GM19468 (cell line): ENCODE data around the gene ADGRG3.

Experiments
- ATAC-seq: cut with Tn5 transposase; IDR thresholded peaks from one replicate; pipeline ENCODE4 v1.9.1; 2021; ENCODE audit warnings: mild to moderate bottlenecking, moderate library complexity, moderate number of reproducible peaks; ENCODE audit not compliant: unreplicated experiment; ENCODE audit errors: extremely low read depth

The ADGRG3 gene

GRCh38 chr16:57694231-57694724 lies 26.2 kb downstream of the ADGRG3 start:
- ATAC-seq, result no peak

- ATAC-seq, result no peak
These were observed 26.9 kb downstream of the ADGRG3 start, which contains the start of gene DRC7 for GRCh38 chr16:57694725-57695679. DRC7 (plus strand) TSS chr16:57694806; CDS start chr16:57697950, 3,144 bp downstream.

- ATAC-seq, result no peak
These were observed 27.6 kb downstream of the ADGRG3 start for GRCh38 chr16:57695680-57696069.

- ATAC-seq, result no peak
These were observed 28.1 kb downstream of the ADGRG3 start for GRCh38 chr16:57696240-57696639.

GRCh38 chr16:57697896-57698537 lies 29.9 kb downstream of the ADGRG3 start:
- no peak for ATAC-seq

- no peak for ATAC-seq
These were observed 30.8 kb downstream of the ADGRG3 start for GRCh38 chr16:57698812-57699405.

- ATAC-seq, result no peak
These were observed 31.4 kb downstream of the ADGRG3 start for GRCh38 chr16:57699481-57699880.

GRCh38 chr16:57699899-57700298 lies 31.8 kb downstream of the ADGRG3 start:
- no peak for ATAC-seq

GRCh38 chr16:57700781-57701551 lies 32.9 kb downstream of the ADGRG3 start:
- no peak for ATAC-seq

GRCh38 chr16:57701759-57702371 lies 33.8 kb downstream of the ADGRG3 start:
- no peak for ATAC-seq

GRCh38 chr16:57703416-57704010 lies 35.4 kb downstream of the ADGRG3 start:
- no peak for ATAC-seq

- ATAC-seq, result no peak
These were observed 36.2 kb downstream of the ADGRG3 start for GRCh38 chr16:57704011-57704904.

GRCh38 chr16:57704905-57705852 lies 37.1 kb downstream of the ADGRG3 start:
- no peak for ATAC-seq

GRCh38 chr16:57706717-57707116 lies 38.6 kb downstream of the ADGRG3 start:
- no peak for ATAC-seq

GRCh38 chr16:57707331-57707730 lies 39.2 kb downstream of the ADGRG3 start:
- ATAC-seq, result no peak

GRCh38 chr16:57708168-57708567 lies 40.1 kb downstream of the ADGRG3 start:
- ATAC-seq, result no peak

- no peak for ATAC-seq
These were observed 41.6 kb downstream of the ADGRG3 start for GRCh38 chr16:57709663-57710062.
